ENCODE measurements around the gene CSNK1G2.
"Not testable (repeated sequence)": the region's sequence is repeated elsewhere in the genome, so short reads cannot be mapped to it uniquely, and the experiment has no call there.

Gene CSNK1G2

DNA sequence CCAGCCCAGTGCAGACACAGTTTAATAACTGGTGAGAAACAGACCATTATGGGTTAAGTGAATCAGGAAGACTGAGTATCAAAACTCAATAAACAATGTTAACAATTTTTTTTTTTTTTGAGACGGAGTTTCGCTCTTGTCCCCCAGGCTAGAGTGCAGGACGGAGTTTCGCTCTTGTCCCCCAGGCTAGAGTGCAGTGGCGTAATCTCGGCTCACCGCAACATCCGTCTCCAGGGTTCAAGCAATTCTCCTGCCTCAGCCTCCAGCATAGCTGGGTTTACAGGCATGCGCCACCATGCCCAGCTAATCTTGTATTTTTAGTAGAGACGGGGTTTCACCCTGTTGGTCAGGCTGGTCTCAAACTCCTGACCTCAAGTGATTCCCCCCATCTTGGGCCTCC, 47.5 kb downstream of the CSNK1G2 start:
- not testable (repeated sequence) for DNase-seq (ENCODE audit: low read depth, low spot score)

DNA sequence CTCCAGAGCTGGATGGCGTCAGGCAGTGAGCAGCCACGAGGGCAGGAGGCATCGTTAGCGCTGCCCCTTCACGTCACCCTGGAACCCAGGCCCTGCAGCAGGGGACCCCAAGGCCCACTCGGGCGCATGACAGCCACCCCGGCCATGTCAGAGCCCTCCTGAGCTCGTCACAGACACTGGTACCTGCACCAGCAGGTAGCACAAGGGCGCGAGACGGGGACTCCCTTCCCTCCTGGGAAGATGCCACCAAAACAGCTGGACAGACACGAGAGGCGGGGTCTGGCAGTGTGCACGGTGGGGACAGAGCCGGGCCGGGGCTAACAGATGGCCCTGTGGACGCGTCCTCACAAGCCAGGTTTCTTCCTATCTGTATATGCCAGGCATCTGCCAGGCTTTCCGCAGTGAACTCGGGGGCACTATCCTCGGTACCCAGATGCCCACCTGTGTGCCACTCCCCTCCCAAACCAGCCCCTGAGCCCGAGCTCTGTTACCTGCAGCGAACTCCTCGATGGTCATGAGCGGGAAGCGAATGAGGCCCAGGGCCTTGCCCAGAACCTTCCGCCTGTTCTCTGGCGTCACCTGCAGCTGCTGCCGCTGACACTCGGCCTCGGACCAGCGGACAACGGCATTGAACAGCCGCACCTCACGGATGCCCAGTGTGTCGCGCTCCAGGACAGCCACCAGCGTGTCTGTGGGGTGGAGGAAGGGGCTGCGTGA, 48.7 kb downstream of the CSNK1G2 start:
- DNase-seq (ENCODE audit: low read depth, low spot score), result no peak

DNA sequence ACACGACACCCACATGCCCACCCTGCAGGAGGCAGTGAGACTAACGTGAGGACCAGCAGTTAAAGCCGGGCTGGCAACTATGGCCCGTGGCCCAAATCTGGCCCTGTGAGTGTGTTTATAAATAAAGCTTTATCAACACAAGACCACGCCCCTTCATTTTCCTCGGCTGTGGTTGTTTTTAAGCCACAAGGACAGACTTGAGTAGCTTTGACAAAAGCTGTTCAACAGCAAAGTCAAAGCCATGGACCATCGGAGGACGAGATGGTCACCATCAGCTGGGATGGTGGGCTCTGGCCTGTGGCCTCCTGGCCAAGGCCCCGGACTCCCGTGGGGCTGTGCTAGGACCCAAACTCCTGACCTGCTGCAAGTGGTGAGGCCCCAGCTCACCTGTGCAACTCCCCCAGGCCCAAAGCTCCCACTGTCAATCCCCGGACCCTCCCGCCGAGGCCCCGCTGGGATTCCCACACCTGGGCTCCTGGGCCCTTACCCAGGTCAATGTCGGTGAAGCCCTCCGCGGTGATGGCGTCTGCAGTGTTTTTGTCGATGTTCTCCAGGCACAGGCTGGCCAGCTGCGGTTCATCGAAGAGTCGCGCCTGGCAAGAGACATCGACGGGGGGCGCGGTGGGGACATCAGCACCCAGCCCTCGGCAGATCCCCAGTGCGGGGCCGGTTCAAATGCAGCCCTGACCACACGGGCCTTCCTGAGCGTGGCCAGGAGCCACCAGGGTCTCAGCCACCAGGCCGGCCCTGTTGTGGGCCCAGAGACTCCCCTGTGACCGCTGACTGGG, 49.5 kb downstream of the CSNK1G2 start:
- no peak for DNase-seq (ENCODE audit: low read depth, low spot score)

DNA sequence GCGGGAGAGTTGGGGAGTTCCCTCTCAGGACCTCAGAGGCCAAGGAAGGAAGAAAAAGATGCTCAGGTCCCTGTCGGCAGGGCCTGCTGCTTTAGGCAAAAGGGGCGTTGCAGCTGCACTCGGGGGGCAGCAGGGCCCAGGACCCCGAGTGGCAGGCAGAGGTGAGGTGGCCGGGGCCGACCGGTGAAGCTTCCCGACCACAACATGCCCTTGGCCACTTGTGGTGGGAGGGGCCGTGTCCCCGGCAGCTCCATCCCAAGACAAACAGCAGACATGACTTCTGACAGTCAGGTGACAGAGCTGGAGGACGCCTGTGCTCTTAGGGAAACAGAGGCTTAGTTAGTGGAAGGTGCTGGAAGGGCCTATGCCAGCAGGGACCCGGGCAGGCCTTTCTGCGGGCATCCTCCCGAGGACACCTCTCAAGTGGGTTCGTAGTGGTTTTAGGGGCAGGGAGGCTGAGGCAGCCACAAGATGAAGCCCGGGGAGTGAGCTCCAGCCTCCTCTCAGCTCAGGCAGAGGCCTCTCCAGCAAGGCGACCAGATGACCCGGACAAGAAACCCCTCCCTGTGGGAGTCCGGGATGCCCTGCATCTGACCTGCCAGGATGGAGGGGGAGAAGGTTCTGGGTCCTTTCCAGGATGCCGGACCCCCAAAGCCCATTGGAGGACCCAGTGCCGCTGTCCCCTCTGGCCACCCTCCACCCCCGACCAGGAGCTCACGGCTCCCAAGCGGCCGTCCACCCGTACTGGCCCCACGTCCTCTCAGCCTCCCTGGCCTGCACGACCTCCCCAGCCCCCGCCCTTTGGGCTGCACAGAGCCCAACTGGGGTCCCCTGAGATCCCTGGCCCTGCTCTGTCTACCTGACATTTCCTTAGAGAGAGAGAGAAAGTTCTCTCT, 50.3 kb downstream of the CSNK1G2 start:
- DNase-seq (ENCODE audit: low read depth, low spot score), result no peak

DNA sequence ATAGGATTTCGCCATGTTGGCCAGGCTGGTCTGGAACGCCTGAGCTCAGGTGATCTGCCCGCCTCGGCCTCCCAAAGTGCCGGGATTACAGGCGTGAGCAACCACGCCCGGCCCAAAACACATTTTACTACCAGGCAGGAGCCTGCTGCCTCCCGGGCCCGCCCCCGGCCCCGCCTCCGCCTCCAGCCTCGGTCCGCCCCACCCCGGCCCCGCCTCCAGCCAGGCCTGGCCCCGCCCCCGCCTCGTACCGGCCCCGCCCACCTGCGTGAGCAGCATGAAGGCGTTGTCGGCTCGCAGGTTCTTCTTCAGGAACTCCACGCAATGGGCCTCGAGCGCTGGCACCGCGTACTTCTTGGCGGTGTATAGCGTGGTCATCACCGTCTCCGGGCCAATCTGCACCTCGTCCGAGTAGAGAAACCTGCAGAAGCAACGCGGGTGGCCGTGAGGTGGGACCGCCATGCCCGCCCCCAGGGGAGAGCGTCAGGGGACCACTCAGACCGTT, 51.8 kb downstream of the CSNK1G2 start:
- DNase-seq (ENCODE audit: low read depth, low spot score), result no peak

DNA sequence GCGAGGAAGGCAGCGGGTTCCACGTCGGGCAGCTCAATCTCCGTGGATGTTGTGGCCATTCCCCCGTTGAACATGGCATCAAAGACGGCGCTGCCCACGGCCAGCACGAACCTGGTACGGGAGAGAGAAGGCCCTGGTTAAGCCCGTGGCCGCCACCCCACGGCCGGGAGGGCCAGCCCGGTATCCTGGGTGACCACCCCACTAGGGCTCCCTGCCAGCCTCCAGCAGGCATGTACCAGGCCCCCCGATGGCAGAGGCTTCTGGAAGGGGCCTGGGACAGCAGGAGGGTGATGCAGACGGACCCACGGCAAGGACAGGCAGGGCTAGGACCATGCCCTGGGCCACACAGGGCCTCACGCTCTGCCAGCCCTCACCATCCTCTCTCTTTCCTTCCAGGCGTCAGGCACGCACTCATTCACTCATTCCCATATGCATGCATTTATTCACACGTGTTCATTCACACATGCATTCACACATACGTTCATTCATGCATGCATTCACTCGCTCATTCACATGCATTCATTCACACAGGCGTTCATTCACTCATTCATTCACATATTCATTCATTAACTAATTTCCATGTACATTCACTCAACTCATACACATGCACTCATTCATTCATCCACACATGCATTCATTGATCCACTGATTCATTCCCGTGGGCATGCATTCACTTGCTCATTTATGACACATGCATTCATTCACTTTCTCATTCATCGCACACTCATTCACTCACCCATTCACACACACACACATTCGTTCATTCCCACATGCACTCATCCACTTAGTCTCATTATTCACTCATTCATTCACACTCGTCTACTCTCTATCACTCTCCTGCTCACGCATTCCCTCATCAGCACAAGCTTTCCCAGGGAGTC, 56.6 kb downstream of the CSNK1G2 start:
- DNase-seq (ENCODE audit: low read depth, low spot score), result no peak

DNA sequence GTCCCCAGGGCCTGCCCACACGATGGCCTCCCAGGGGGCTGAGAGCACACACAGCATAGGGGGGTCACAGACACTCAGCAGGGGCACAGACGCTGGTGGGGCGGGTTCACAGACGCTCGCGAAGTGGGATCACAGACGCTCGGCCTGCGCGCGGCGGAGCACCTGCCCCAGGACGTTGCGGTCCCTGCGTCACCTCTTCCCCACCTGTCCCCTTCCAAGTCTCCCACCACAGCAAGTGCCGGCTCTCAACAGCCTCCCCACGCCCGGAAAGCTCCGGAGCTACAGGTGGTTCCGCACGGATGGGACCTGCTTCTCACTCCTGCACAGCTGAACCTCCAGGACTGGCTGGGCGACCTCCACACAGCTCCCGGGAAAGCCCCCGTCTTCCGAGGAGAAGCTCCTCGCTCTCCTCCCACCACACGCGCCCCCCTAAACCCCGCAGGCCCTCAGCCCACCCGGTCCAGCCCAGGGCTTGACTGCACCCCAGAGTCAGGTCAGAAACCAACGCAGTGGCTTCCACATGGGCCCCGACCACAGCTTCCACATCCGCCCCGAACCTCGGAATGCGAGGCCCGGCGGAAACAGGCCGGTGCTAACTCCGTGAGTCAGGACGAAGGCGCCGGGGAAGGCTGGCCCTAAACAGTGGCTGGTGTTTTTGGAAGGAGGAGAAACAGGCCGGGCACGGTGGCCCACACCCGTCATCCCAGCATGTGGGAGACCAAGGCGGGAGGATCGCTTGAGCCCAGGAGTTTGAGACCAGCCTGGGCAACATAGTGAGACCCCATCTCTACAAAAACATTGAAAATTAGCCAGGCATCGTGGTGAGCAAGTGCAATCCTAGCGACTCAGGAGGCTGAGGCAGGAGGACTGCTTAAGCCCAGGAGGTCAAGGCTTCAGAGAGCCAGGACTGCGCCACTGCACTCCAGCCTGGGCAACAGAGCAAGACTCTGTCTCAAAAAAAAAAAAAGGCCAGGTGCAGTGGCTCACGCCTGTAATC, 58.0 kb downstream of the CSNK1G2 start:
- no peak for DNase-seq (ENCODE audit: low read depth, low spot score)

DNA sequence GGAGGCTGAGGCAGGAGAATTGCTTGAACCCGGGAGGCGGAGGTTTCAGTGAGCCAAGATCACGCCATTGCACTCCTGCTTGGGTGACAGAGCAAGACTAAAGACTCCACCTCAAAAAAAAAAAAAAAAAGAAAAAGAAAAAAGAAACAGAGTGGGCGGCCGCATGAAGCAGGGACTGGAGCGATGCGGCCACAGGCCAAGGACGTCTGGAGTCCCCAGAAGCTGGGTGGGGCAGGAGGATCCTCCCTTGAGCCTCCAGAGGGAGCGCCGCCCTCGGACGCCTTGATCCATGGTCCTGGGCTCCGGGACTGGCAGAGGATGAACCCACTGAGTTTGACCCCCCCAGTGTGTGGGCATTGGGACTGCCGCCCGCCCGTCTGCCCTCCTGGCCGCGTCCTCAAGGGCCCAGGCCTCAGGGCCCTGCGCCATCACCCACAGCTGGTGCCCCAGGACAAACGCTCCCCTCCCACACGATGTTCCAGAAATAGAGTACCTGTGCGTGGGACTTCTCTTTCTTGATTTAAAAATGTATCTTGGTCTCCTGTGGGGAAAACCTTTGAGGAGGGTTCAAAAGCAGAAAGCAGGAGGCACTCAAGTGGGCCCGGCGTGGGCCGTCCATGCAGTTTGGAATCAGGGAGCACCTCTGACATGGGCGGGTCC, 59.0 kb downstream of the CSNK1G2 start:
- DNase-seq (ENCODE audit: low read depth, low spot score), result no peak

DNA sequence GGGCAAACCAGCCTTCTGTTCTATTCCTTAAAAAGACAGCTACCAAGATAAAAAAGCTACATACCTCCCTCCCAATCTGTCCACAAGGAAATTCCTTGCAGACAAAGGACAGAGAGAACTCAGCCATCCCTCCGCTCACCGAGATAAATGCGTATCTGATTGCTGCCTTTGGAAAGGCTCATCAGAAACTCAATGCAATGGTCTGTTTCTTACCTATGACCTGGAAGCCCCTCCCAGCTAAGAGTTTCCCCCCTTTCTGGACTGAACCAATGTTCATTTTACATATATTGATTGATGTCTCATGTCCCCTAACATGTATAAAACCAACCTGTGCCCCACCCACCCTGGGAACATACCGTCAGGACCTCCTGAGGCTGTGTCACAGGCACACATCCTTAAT, 62.9 kb downstream of the CSNK1G2 start:
- no peak for DNase-seq (ENCODE audit: low read depth, low spot score)

DNA sequence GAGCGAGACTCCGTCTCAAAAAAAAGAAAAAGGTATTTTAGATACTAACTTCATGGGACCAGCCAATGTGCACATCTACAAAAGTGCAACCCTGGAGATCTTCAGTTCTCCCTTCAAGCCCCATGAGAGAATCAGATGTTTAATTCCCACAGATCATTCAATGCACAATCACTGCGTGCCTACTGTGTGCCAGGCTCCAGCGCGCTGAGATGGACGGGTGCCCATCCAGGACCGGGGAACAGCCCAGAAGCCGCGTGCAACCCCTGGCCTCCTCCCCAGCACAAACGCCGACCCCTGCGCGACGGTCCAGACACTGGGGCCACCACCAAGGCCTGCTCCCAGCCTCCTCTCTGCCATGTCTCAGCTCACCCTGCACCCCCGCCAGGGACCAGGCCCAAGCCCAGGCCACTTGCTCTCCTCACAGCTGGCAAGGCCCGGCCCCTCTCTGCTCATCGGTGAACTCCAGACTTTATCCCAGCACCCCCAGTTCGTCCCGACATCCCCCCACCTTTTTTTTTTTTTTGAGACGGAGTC, 69.2 kb downstream of the CSNK1G2 start:
- DNase-seq (ENCODE audit: low read depth, low spot score), result no peak

DNA sequence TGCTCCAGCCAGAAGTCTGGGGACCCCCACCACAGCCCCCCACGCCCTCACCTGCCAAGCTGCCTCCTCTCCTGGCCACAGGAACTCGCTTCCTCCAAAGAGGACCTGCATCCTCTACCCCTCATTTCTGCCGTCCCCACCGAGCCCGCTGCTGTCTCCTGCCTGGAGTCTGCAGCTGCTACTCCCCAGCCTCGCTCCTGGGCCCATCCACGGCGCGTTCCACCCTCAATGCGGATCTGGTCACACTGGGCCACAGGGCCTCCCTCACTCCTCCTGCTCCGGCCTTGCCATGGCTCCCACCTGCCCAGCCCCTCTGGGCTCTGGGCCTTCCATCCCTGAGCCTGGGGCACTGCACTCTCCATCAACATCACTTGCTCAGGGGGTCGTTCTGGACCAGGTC, 70.2 kb downstream of the CSNK1G2 start:
- no peak for DNase-seq (ENCODE audit: low read depth, low spot score)

DNA sequence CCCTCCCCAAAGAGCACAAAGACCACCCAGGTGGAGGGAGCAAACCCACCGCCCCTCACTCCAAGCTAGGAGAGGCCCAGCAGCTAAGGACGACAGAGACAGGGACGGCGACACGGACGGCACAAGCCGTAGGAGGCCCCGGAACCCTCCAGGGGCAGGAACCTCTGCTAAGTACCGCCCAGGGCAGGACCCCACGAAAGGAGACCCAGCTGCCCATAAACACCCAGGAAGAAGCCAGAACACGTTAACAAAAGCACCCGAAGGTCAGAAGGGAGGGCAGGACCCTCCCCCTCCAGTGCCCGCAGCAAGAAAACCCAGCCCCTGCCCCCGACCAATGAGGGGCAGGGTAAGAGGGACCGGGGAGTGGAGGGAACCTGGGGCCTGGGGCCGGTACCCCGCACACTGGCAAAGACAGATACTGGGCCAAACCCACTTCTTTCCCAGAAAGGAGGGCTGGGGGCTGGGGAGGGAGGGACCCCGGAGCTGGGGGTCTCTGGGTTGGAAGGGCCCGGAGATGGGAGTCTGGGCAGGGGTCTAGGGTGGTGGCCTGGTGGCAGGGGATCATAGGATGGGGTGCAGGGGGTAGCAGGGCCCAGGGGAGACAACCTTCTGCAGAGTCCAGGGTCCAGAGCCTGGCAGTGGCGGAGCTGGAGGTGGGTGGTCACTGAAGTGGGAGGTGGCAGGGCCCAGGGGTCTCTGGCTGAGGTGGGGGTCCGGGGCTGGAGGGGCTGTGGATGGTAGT, 72.1 kb downstream of the CSNK1G2 start:
- no peak for DNase-seq (ENCODE audit: low read depth, low spot score)

DNA sequence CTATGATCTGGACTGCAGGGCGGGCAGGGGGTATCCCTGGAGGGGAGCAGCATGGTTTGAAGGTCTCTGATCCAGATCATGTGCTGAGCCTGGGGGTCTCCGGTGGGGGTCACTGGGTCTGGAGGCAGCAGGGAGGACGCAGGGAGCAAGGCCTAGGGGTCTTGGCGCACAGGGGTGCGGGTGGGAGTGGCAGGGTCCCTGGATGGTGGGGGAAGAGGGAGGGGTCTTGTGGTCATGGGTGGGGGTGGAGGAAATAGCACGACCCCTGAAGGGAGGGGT, 72.7 kb downstream of the CSNK1G2 start:
- DNase-seq (ENCODE audit: low read depth, low spot score), result no peak

DNA sequence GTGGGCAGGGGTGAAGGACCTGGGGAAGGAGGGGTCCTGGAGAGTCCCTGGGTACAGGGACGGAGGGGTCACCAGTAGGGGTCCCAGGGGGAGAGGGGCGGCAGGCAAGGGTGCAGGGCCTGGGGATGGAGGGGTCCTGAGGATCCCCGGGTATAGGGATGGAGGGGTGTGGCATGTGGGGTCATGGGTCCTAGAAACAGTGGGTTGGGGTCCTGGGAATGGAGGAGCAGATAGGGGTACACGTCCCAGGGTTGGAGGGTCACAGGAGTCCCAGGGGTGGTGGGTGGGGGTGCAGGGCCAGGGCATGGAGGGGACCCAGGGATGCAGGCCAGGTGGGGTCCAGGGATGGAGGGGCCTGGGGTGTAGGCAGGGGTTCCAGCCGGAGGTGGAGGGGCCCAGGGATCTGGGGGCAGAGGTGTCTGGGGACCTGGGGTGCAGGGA, 73.2 kb downstream of the CSNK1G2 start:
- no peak for DNase-seq (ENCODE audit: low read depth, low spot score)

DNA sequence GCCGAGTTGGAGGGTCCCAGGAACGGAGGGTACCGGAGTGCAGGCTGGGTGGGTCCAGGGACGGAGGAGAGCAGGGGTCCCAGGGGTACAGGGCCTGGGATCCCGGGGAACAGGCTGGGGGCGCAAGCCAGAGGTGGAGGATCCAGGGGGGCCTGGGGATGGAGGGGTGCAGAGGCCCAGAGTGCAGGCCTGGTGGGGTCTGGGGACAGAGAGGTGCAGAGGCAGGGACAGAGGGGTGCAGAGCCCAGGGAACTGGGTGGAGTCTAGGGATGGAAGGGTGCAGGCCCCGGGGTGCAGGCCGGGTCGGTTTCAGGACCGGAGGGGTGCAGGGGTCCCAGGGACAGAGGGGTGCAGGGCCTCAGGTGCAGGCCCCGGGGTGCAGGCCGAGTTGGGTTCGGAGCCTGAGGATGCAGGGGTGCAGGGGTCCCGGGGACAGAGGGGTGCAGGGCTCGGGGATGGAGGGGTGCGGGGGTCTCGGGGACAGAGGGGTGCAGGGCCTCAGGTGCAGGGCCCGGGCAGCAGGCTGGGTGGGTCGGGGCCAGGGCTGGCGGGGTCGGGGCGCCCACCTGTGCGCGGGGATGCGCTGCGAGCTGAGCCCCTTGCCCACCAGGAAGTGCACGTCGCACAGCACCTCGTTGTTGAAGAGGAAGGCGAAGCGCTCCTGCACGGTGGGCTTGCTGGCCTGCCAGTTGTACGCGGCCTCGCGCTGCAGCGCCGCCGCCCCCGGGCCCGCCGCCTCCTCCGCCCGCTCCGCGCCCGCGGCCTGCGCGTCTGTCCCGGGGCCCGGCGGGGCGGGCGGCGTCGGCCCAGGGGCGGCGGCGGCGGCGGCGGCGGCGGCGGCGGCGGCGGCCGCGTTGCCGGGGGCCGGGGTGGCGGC, 74.0 kb downstream of the CSNK1G2 start:
- no peak for DNase-seq (ENCODE audit: low read depth, low spot score)

DNA sequence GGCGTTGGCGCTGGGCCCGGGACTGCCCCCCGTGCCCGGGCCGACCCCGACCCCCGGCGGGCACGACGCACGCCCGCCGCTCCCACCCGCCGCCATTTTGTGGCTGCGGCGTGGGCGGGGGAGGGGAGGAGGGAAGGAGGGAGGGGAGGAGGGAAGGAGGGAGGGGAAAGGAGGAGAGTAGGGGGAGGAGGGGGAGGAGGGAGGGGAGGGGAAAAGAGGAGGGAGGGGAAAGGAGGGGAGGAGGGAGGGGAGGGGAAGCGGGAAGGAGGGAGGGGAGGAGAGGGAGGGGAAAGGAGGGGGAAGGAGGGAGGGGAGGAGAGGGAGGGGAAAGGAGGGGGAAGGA, 74.6 kb downstream of the CSNK1G2 start, which contains the start of gene BTBD2:
Gene BTBD2, minus strand, starts transcription at position 107 of the 343 bp plus-strand sequence. Its CDS starts 11 bp downstream, at position 96.
- no peak for DNase-seq (ENCODE audit: low read depth, low spot score)

DNA sequence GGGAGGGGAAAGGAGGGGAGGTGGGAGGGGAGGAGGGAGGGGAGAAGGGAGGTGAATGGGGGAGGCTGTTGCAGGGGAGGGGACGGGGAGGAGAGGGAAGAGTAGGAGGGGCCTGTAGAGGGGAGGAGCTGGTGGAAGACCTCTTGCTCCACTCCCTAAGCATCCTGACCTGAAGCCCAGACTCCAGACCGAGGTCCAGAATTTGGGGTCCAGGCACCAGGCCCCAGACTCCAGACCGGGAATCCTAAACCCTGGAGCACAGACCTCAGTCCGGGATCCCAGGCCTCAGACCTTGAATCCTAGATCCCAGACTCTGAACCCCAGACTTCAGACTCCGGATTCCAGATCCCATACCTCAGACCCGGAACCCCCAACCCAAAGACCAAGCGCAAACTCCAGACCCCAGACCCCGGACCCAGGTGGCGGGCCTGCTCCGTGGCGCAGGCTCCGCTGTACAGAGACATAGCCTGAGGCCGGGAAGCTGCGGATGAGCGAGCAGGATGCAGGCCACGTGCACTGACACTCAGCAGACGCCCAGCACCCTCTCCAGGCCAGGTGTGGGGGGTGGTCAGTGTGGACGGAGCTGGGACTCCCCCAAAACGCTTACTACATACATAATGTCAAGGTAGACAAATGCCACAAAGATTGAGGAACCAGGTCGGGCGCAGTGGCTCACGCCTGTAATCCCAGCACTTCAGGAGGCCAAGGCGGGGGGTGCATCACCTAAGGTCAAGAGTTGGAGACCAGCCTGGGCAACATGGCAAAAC, 75.3 kb downstream of the CSNK1G2 start:
- DNase-seq (ENCODE audit: low read depth, low spot score), result no peak

All from smooth muscle cell of the brain vasculature (primary cell).